A549 (cell line): Measurements from ENCODE around the gene SEPTIN10. TPM values are rescaled to one million over a fixed set of nuclear protein-coding genes. Genes with fewer than 3 reads are reported as not detected.

Experiments
- ATAC-seq, 2 experiments: fragments of 200-7000 bp in 1 of 2; fragments of >200 bp in 1 of 2; cut with Nextera tagmentation in 1 of 2; cut with Tn5 transposase in 1 of 2; 3 replicates each; pipeline versions ENCODE4 v1.8.0 to v1.9.1; 2018 to 2020; ENCODE audit warnings: mild to moderate bottlenecking in 1 of 2, moderate library complexity in 1 of 2
- CTCF ChIA-PET: fragments of 300-600 bp; sonication (Branson Sonifier 250); formaldehyde crosslinking; extraction: SDS; loops from one replicate; lab custom pipeline; 2021; ENCODE audit warnings: antibody characterized with exemption, inconsistent platforms; lab: Yijun Ruan, JAX
- POLR2A ChIA-PET: fragments of 350-600 bp; formaldehyde crosslinking; extraction: SDS; loops from one replicate; lab custom pipeline; 2021; ENCODE audit warnings: antibody characterized with exemption, inconsistent platforms; lab: Yijun Ruan, JAX
- DNase-seq, 2 experiments: peaks; one replicate each; pipeline versions ENCODE4 v3.0.0 to v3.0.0-alpha.2; 2011 to 2016; ENCODE audit warnings: low read depth in 1 of 2, low spot score in 1 of 2
- FAIRE-seq: peaks from 2 replicates; lab custom pipeline; 2011; peaks lifted over from hg19 to GRCh38; lab: Jason Lieb, UNC
- H3K27ac ChIP-seq, 2 experiments: fragments of >200 bp; sonication (Bioruptor Twin); formaldehyde crosslinking; 3 replicates each; pipeline ENCODE4 v1.5.1; 2016 to 2017
- H3K4me1 ChIP-seq: fragments of >200 bp; sonication (Bioruptor Twin); formaldehyde crosslinking; 3 replicates; pipeline ENCODE4 v1.6.1; 2016
- H3K4me2 ChIP-seq: fragments of >200 bp; sonication (Bioruptor Twin); formaldehyde crosslinking; 3 replicates; pipeline ENCODE4 v1.6.1; 2016
- H3K4me3 ChIP-seq: fragments of >200 bp; sonication (Bioruptor Twin); formaldehyde crosslinking; 3 replicates; pipeline ENCODE4 v1.5.1; 2016
- H3K9me3 ChIP-seq: fragments of >200 bp; sonication (Bioruptor Twin); formaldehyde crosslinking; 3 replicates; pipeline ENCODE4 v1.6.1; 2016
- BCL3 ChIP-seq: fragments of >200 bp; sonication (Bioruptor Twin); formaldehyde crosslinking; IDR thresholded peaks from 3 replicates; pipeline ENCODE4 v1.6.1; 2016
- BHLHE40 ChIP-seq: IDR thresholded peaks from 2 replicates; pipeline ENCODE4 v1.6.1; 2012; ENCODE audit warnings: low read depth, low read length, inconsistent platforms
- CBX8 ChIP-seq: fragments of 200-600 bp; sonication (generic); IDR thresholded peaks from 2 replicates; pipeline ENCODE4 v1.6.1; 2016
- CHD2 ChIP-seq: fragments of 150-350 bp; IDR thresholded peaks from 2 replicates; pipeline ENCODE4 v1.6.1; 2014; ENCODE audit warnings: low read length; ENCODE audit not compliant: partially characterized antibody
- CTCF ChIP-seq: fragments of >200 bp; sonication (Bioruptor Twin); formaldehyde crosslinking; IDR thresholded peaks from 3 replicates; pipeline ENCODE4 v1.5.1; 2016
- EHF ChIP-seq: fragments of 250-450 bp; sonication (Bioruptor Pico); IDR thresholded peaks from 2 replicates; pipeline ENCODE4 v1.5.0; 2020; ENCODE audit warnings: mild to moderate bottlenecking
- ESRRA ChIP-seq: fragments of 150-350 bp; IDR thresholded peaks from 2 replicates; pipeline ENCODE4 v1.6.1; 2014; ENCODE audit warnings: mild to moderate bottlenecking, low read length, borderline replicate concordance
- FOSB ChIP-seq: fragments of 250-450 bp; sonication (Bioruptor Pico); IDR thresholded peaks from 2 replicates; pipeline ENCODE4 v1.5.0; 2020; ENCODE audit warnings: mild to moderate bottlenecking, moderate library complexity
- FOXS1 ChIP-seq: fragments of 250-450 bp; sonication (Bioruptor Pico); IDR thresholded peaks from 2 replicates; pipeline ENCODE4 v1.5.0; 2020; ENCODE audit warnings: mild to moderate bottlenecking, moderate library complexity
- GATA3 ChIP-seq: IDR thresholded peaks from 2 replicates; pipeline ENCODE4 v1.6.1; 2012; ENCODE audit warnings: borderline replicate concordance
- HEYL ChIP-seq: fragments of 250-450 bp; sonication (Bioruptor Pico); IDR thresholded peaks from 2 replicates; pipeline ENCODE4 v1.8.0; 2021; ENCODE audit warnings: mild to moderate bottlenecking, moderate library complexity
- HOXB13 ChIP-seq: fragments of 250-450 bp; sonication (Bioruptor Pico); IDR thresholded peaks from 2 replicates; pipeline ENCODE4 v1.5.0; 2020; ENCODE audit warnings: low read depth, mild to moderate bottlenecking, moderate library complexity
- MYC ChIP-seq: IDR thresholded peaks from 2 replicates; pipeline ENCODE4 v1.6.1; 2012; ENCODE audit warnings: mild to moderate bottlenecking, inconsistent platforms, low read length, improper control_type of control experiment, borderline replicate concordance
- NPAS2 ChIP-seq: fragments of 250-450 bp; sonication (Bioruptor Pico); IDR thresholded peaks from 2 replicates; pipeline ENCODE4 v1.8.0; 2022; ENCODE audit warnings: mild to moderate bottlenecking, moderate library complexity, borderline replicate concordance
- RAD21 ChIP-seq, 2 experiments: fragments of >200 bp in 1 of 2; sonication (Bioruptor Twin) in 1 of 2; formaldehyde crosslinking in 1 of 2; IDR thresholded peaks in 1 of 2; conservative IDR thresholded peaks in 1 of 2; 2 replicates in 1 of 2; 3 replicates in 1 of 2; pipeline ENCODE4 v1.6.1; 2012 to 2018; ENCODE audit warnings: inconsistent platforms in 1 of 2
- SREBF2 ChIP-seq: fragments of 450-650 bp; IDR thresholded peaks from 2 replicates; pipeline ENCODE4 v1.6.1; 2014; ENCODE audit warnings: mild to moderate bottlenecking, moderate library complexity
- TFCP2L1 ChIP-seq: fragments of 250-450 bp; sonication (Bioruptor Pico); IDR thresholded peaks from 2 replicates; pipeline ENCODE4 v1.5.0; 2021; ENCODE audit warnings: mild to moderate bottlenecking
- TP53 ChIP-seq: fragments of 250-450 bp; sonication (Bioruptor Pico); IDR thresholded peaks from 2 replicates; pipeline ENCODE4 v1.5.0; 2021; ENCODE audit warnings: mild to moderate bottlenecking, moderate library complexity
- ZNF302 ChIP-seq: fragments of 250-450 bp; sonication (Bioruptor Pico); IDR thresholded peaks from 2 replicates; pipeline ENCODE4 v1.9.0; 2021; ENCODE audit warnings: inconsistent platforms, mild to moderate bottlenecking, moderate library complexity
- ZSCAN20 ChIP-seq: fragments of 250-450 bp; sonication (Bioruptor Pico); IDR thresholded peaks from 2 replicates; pipeline ENCODE4 v1.8.0; 2022; ENCODE audit warnings: mild to moderate bottlenecking, moderate library complexity
- WGBS: methylation state at CpG from one replicate; pipeline ENCODE4 v1.1.6; 2017; ENCODE audit errors: missing lambda C conversion rate; 5-methylcytosine and 5-hydroxymethylcytosine counted together
- polyA plus RNA-seq, 4 experiments: library from polyadenylated mRNA; depleted of rRNA in 3 of 4; stranded (reverse); fragments of >200 nt; fragmentation: RNase III in 1 of 4; extraction: RNeasy Plus Mini Kit Qiagen cat#74134 plus additional on column Dnase treatment in 1 of 4; gene quantifications; 2 replicates in 3 of 4; 3 replicates in 1 of 4; pipeline ENCODE4 v1.2.3, GENCODE V29; 2011 to 2017
- TF ChIP-seq, protein P1 (sequence below): fragments of >200 bp; sonication (Bioruptor Twin); formaldehyde crosslinking; IDR thresholded peaks from 2 replicates; pipeline ENCODE4 v1.6.1; 2016
- TF ChIP-seq, protein P2 (sequence below): fragments of 450-650 bp; IDR thresholded peaks from 2 replicates; pipeline ENCODE4 v1.6.1; 2014; ENCODE audit warnings: antibody characterized with exemption
- TF ChIP-seq, protein P3 (sequence below): fragments of 200-600 bp; sonication (generic); IDR thresholded peaks from 2 replicates; pipeline ENCODE4 v1.6.1; 2016; ENCODE audit warnings: antibody characterized with exemption, mild to moderate bottlenecking, moderate library complexity

SEPTIN10 gene
- polyA plus RNA-seq, 2 of the 4 experiments (the other 2 are of a cell fraction): 87.6 to 95.0 TPM

- TF ChIP-seq GATA3 (no peak), TFCP2L1 (CRISPR knock-in tag) (no peak), FOXS1 (CRISPR knock-in tag) (no peak), MYC (no peak), ZSCAN20 (no peak)
- TF ChIP-seq, protein P1, sequence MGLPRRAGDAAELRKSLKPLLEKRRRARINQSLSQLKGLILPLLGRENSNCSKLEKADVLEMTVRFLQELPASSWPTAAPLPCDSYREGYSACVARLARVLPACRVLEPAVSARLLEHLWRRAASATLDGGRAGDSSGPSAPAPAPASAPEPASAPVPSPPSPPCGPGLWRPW: no peak
- TF ChIP-seq, all 56 proteins: peak for 0
Measured at GRCh38 chr2:109549016-109549590, 64.7 kb downstream of the SEPTIN10 start (continued).

DNA sequence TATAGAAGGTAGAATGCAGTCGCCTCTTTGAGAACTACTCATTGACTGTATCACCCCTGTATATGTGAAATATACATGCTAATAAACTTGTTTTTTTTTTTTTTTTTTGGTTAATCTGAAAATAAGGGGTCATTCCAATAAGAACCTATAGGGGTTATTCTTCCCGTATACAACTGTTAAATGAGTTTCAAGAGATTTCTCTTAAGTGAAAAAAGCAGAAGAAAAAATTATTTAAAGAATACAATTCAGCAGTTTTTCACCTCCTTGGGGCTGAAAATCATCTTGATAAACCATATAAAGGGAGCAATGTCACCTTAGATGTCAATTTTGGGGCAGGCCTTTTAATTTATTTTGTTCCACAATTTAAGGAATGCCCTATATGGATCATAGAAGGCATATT, 66.5 kb downstream of the SEPTIN10 start:
- no peak; a peak in 1 of 6 replicates for ATAC-seq

More for the DNA sequence above, 66.5 kb downstream of the SEPTIN10 start:
- no peak overlapping the region for H3K27ac ChIP-seq
- FAIRE-seq (no peak), DNase-seq (no peak)
- POLR2A ChIA-PET: interaction anchor here (1.2 kb wide), 1 partner anchor 67 kb away, joined by 6 read pairs; the partner anchor contains the start of genes SEPTIN10 and SOWAHC
- no peak overlapping the region for H3K4me2 ChIP-seq
- WGBS: 81% methylated on average over 2 of the region's 2 CpGs
- H3K4me1 ChIP-seq: peaks cover 4% of the 10 kb centered on the region; the same call in 2 of the 3 replicates
- no peak overlapping the region for H3K4me3 ChIP-seq
- no peaks in the 10 kb centered on the region for H3K9me3 ChIP-seq
- CTCF ChIA-PET: interaction anchor here (0.9 to 7.9 kb wide), 18 partner anchors 9 to 405 kb away, joined by 3 to 101 read pairs (median 10); partner anchors contain the start of genes SEPTIN10 and SOWAHC
- TF ChIP-seq HOXB13 (CRISPR knock-in tag): no peak
- no peak for TF ChIP-seq CBX8
- TF ChIP-seq ESRRA: no peak
- no peak for TF ChIP-seq ZSCAN20
- no peak for TF ChIP-seq CTCF
- TF ChIP-seq BCL3: no peak
- no peak for TF ChIP-seq SREBF2
- TF ChIP-seq BHLHE40: no peak
- TF ChIP-seq TP53: no peak
- no peak for TF ChIP-seq FOSB (CRISPR knock-in tag)
- no peak for TF ChIP-seq HEYL (CRISPR knock-in tag)
- no peak for TF ChIP-seq GATA3
- TF ChIP-seq NPAS2 (CRISPR knock-in tag): no peak
- TF ChIP-seq, protein P2, sequence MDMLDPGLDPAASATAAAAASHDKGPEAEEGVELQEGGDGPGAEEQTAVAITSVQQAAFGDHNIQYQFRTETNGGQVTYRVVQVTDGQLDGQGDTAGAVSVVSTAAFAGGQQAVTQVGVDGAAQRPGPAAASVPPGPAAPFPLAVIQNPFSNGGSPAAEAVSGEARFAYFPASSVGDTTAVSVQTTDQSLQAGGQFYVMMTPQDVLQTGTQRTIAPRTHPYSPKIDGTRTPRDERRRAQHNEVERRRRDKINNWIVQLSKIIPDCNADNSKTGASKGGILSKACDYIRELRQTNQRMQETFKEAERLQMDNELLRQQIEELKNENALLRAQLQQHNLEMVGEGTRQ: no peak
- no peak for TF ChIP-seq RAD21 (conservative IDR thresholded peaks at IDR 0.05 in 1 of 2, IDR thresholded peaks at IDR 0.05 in 1 of 2)
- no peak for TF ChIP-seq CHD2
- TF ChIP-seq, protein P3, sequence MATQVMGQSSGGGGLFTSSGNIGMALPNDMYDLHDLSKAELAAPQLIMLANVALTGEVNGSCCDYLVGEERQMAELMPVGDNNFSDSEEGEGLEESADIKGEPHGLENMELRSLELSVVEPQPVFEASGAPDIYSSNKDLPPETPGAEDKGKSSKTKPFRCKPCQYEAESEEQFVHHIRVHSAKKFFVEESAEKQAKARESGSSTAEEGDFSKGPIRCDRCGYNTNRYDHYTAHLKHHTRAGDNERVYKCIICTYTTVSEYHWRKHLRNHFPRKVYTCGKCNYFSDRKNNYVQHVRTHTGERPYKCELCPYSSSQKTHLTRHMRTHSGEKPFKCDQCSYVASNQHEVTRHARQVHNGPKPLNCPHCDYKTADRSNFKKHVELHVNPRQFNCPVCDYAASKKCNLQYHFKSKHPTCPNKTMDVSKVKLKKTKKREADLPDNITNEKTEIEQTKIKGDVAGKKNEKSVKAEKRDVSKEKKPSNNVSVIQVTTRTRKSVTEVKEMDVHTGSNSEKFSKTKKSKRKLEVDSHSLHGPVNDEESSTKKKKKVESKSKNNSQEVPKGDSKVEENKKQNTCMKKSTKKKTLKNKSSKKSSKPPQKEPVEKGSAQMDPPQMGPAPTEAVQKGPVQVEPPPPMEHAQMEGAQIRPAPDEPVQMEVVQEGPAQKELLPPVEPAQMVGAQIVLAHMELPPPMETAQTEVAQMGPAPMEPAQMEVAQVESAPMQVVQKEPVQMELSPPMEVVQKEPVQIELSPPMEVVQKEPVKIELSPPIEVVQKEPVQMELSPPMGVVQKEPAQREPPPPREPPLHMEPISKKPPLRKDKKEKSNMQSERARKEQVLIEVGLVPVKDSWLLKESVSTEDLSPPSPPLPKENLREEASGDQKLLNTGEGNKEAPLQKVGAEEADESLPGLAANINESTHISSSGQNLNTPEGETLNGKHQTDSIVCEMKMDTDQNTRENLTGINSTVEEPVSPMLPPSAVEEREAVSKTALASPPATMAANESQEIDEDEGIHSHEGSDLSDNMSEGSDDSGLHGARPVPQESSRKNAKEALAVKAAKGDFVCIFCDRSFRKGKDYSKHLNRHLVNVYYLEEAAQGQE: no peak
- no peak for TF ChIP-seq ZNF302
- no peak for TF ChIP-seq EHF
